Neural progenitor cell (in vitro differentiated cells): ENCODE results near the gene TLR1. TPM values are rescaled to one million over a fixed set of nuclear protein-coding genes. Genes with fewer than 3 reads are reported as not detected.

Source experiments
- DNase-seq: peaks from one replicate; pipeline ENCODE4 v3.0.0-alpha.2; 2016; ENCODE audit warnings: low spot score
- H2AFZ ChIP-seq: fragments of 200-600 bp; sonication (generic); replicated peaks from 2 replicates; pipeline ENCODE4 v1.6.1; 2016; ENCODE audit warnings: antibody characterized with exemption
- H3F3A ChIP-seq: fragments of 200-600 bp; sonication (generic); 2 replicates; pipeline ENCODE4 v1.6.1; 2016; ENCODE audit warnings: antibody characterized with exemption, low read depth
- H3K27ac ChIP-seq: fragments of 200-600 bp; sonication (generic); 2 replicates; pipeline ENCODE4 v1.5.1; 2016; ENCODE audit warnings: mild to moderate bottlenecking
- H3K27me3 ChIP-seq: fragments of 200-600 bp; sonication (generic); 2 replicates; pipeline ENCODE4 v1.6.1; 2016; ENCODE audit warnings: mild to moderate bottlenecking, moderate library complexity
- H3K36me3 ChIP-seq: fragments of 200-600 bp; sonication (generic); 2 replicates; pipeline ENCODE4 v1.5.1; 2016
- H3K4me1 ChIP-seq: fragments of 200-600 bp; sonication (generic); 2 replicates; pipeline ENCODE4 v1.6.1; 2016; ENCODE audit warnings: mixed run types
- H3K4me2 ChIP-seq: fragments of 200-600 bp; sonication (generic); 2 replicates; pipeline ENCODE4 v1.6.1; 2016
- H3K4me3 ChIP-seq: fragments of 200-600 bp; sonication (generic); 2 replicates; pipeline ENCODE4 v1.5.1; 2016
- H3K79me2 ChIP-seq: fragments of 200-600 bp; sonication (generic); 2 replicates; pipeline ENCODE4 v1.6.1; 2016; ENCODE audit warnings: low read depth
- H3K9ac ChIP-seq: fragments of 200-600 bp; sonication (generic); 2 replicates; pipeline ENCODE4 v1.6.1; 2016
- H3K9me3 ChIP-seq: fragments of 200-600 bp; sonication (generic); 2 replicates; pipeline ENCODE4 v1.5.1; 2016; ENCODE audit warnings: low read depth
- H4K20me1 ChIP-seq: fragments of 200-600 bp; sonication (generic); 2 replicates; pipeline ENCODE4 v1.6.1; 2016; ENCODE audit warnings: low read depth
- H3K27ac Mint-ChIP-seq: 3 replicates; pipeline ENCODE4 v1.8.0; 2021; ENCODE audit warnings: mixed read lengths
- H3K27me3 Mint-ChIP-seq: 2 replicates; pipeline ENCODE4 v1.8.0; 2022; ENCODE audit warnings: low read depth, mild to moderate bottlenecking, inconsistent platforms, moderate library complexity, mixed read lengths; ENCODE audit not compliant: insufficient read depth
- H3K36me3 Mint-ChIP-seq: 3 replicates; pipeline ENCODE4 v1.8.0; 2021; ENCODE audit warnings: mixed read lengths
- H3K4me1 Mint-ChIP-seq: 3 replicates; pipeline ENCODE4 v1.8.0; 2021; ENCODE audit warnings: mixed read lengths
- H3K4me3 Mint-ChIP-seq: 3 replicates; pipeline ENCODE4 v1.8.0; 2021; ENCODE audit warnings: mild to moderate bottlenecking, moderate library complexity, mixed read lengths
- H3K9me3 Mint-ChIP-seq: 3 replicates; pipeline ENCODE4 v1.8.0; 2020; ENCODE audit warnings: mixed read lengths
- CTCF ChIP-seq: fragments of 200-600 bp; sonication (generic); IDR thresholded peaks from 2 replicates; pipeline ENCODE4 v1.5.1; 2017; ENCODE audit warnings: antibody characterized with exemption, mild to moderate bottlenecking
- EZH2 ChIP-seq: fragments of 200-600 bp; sonication (generic); IDR thresholded peaks from 2 replicates; pipeline ENCODE4 v1.6.1; 2017; ENCODE audit warnings: antibody characterized with exemption, mild to moderate bottlenecking, moderate library complexity
- EZH2phosphoT487 ChIP-seq: fragments of 200-600 bp; sonication (generic); IDR thresholded peaks from 2 replicates; pipeline ENCODE4 v1.6.1; 2017; ENCODE audit warnings: antibody characterized with exemption
- total RNA-seq: library from RNA; depleted of rRNA; stranded (reverse); fragments of >200 nt; gene quantifications from 2 replicates; pipeline ENCODE4 v1.2.3, GENCODE V29; 2015; ENCODE audit warnings: low replicate concordance

Gene TLR1
- total RNA-seq, 1 donor from 2014 or later, result not detected

- no peak overlapping the region for H3K4me3 Mint-ChIP-seq
- H3K27me3 ChIP-seq, result no peaks in the 10 kb centered on the region
- no peaks in the 10 kb centered on the region for H3K4me1 ChIP-seq
- no peak overlapping the region for H3K4me3 ChIP-seq
- H3K27ac Mint-ChIP-seq, result no peak overlapping the region
- H3K27me3 Mint-ChIP-seq, result peaks cover 6% of the 10 kb centered on the region
- no peaks in the 10 kb centered on the region for H3K36me3 Mint-ChIP-seq
- H3K4me1 Mint-ChIP-seq, result no peaks in the 10 kb centered on the region
- H4K20me1 ChIP-seq, result no peaks in the 10 kb centered on the region
- peaks cover 2% of the 10 kb centered on the region for H3K9me3 Mint-ChIP-seq
- H3F3A ChIP-seq, result no peaks in the 10 kb centered on the region
- no peaks in the 10 kb centered on the region for H3K36me3 ChIP-seq
- no peak overlapping the region for H3K4me2 ChIP-seq
- no peak for DNase-seq
- H3K9me3 ChIP-seq, result no peaks in the 10 kb centered on the region
- H3K9ac ChIP-seq, result no peak overlapping the region
- no peak overlapping the region for H3K27ac ChIP-seq
- H2AFZ ChIP-seq, result no peak overlapping the region
- TF ChIP-seq EZH2 (no peak), EZH2phosphoT487 (no peak), CTCF (no peak)
- H3K79me2 ChIP-seq, result no peaks in the 10 kb centered on the region
These were observed 17.1 kb upstream of the TLR1 start for GRCh38 chr4:38821739-38822138.

DNA sequence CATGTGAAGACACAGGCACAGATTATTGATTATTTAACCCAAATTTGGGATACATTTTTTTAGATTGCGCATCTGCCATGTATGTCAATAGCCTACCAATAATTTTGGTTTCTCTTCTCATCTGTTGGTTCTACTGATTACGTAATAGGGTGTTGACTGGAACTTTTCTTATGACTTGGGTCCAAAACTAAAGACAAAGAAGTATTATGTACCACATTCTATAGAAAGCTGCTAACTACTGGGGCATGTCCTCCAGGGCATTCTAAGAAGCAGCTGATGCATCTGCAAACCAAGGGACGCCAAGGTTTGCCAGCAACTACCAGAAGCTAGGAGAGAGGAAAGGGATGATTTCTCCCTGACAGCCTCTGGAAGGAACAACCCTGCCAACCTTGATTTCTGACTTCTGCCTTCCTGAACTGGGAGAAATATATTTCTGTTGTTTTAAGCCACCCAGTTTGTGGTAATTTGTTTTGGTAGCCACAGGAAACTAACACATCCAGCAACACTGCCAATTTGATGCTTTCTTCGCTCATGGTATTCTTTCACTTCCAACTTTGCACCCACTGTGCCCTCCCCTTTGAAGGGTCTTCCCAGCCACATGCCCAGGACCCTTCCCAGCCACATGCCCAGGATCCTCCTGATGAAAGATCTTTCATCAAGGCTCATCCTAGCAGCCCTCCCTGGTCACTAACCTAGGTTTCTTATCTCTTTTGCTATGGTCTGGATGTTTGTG, 15.9 kb upstream of the TLR1 start:
- Mint-ChIP-seq H3K9me3 (peaks cover 2% of the 10 kb centered on the region), H3K4me3 (no peak overlapping the region), H3K36me3 (no peaks in the 10 kb centered on the region), H3K27ac (no peak overlapping the region), H3K4me1 (no peaks in the 10 kb centered on the region), H3K27me3 (peaks cover 6% of the 10 kb centered on the region)
- Histone ChIP-seq H3K4me2 (no peak overlapping the region), H3K9me3 (no peaks in the 10 kb centered on the region), H3K9ac (no peak overlapping the region), H3K27me3 (no peaks in the 10 kb centered on the region), H3F3A (no peaks in the 10 kb centered on the region), H3K79me2 (no peaks in the 10 kb centered on the region), H3K36me3 (no peaks in the 10 kb centered on the region), H4K20me1 (no peaks in the 10 kb centered on the region), H3K4me1 (no peaks in the 10 kb centered on the region), H2AFZ (no peak overlapping the region), H3K4me3 (no peak overlapping the region), H3K27ac (no peak overlapping the region)
- TF ChIP-seq CTCF (no peak), EZH2 (no peak), EZH2phosphoT487 (no peak)
- DNase-seq, result no peak

DNA sequence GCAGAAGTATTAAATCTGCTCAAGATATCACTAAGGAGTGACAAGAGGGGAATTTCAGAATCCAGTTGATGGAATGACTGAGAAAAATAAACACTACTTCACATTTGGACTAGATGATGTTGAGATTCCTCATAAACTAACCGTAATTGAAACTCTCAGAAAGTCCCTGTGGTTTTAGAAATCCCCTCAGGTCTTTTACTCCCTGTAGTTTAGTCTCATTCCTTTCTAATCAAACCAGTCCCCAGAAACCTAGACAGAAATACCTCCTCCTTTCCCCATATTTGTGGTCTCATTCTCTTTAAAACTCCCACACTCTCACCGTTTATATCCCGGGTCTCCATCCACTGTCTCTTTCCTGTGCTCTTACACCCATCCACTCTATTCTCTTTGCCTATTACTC, 15.0 kb upstream of the TLR1 start:
- Histone ChIP-seq H3K79me2 (no peaks in the 10 kb centered on the region), H3F3A (no peaks in the 10 kb centered on the region), H3K4me3 (no peak overlapping the region), H3K27ac (no peak overlapping the region), H3K9me3 (no peaks in the 10 kb centered on the region), H3K4me2 (no peak overlapping the region), H2AFZ (no peak overlapping the region), H3K4me1 (no peaks in the 10 kb centered on the region), H3K36me3 (no peaks in the 10 kb centered on the region), H3K27me3 (no peaks in the 10 kb centered on the region), H4K20me1 (no peaks in the 10 kb centered on the region), H3K9ac (no peak overlapping the region)
- no peak for DNase-seq
- no peak overlapping the region for H3K27ac Mint-ChIP-seq
- H3K27me3 Mint-ChIP-seq, result peaks cover 6% of the 10 kb centered on the region
- H3K9me3 Mint-ChIP-seq, result peaks cover 4% of the 10 kb centered on the region
- no peaks in the 10 kb centered on the region for H3K4me1 Mint-ChIP-seq
- no peak for TF ChIP-seq CTCF
- no peak for TF ChIP-seq EZH2
- no peak for TF ChIP-seq EZH2phosphoT487
- no peak overlapping the region for H3K4me3 Mint-ChIP-seq
- no peaks in the 10 kb centered on the region for H3K36me3 Mint-ChIP-seq
